Measurements from ENCODE around the gene SPDEF.

Gene SPDEF

DNA sequence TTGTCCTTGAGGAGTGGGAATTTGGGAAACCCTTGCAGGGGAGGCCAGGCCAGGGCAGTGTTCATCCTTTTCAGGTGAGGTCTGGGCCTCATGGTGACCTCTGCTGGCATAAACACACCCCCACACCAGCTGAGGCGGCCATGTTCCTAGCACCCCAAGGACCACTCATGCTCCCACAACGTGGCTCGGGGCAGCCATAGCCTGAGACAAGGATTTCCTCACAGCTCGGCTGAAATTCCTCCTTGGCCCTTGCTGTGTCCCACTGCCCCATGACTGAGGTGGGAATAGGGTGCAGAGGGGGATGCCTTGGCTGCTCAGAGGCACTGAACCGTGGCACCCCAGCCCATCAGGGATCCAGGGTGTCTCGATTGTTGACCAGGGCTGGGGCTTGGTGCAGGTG, 27.3 kb upstream of the SPDEF start:
- no peak for DNase-seq

GRCh38 chr6:34581561-34581920, 25.4 kb upstream of the SPDEF start:
- no peak for DNase-seq

- no peak for DNase-seq
Measured at GRCh38 chr6:34580707-34581560, 24.8 kb upstream of the SPDEF start.

- no peak for DNase-seq
Measured at GRCh38 chr6:34578445-34579262, 22.5 kb upstream of the SPDEF start.

DNA sequence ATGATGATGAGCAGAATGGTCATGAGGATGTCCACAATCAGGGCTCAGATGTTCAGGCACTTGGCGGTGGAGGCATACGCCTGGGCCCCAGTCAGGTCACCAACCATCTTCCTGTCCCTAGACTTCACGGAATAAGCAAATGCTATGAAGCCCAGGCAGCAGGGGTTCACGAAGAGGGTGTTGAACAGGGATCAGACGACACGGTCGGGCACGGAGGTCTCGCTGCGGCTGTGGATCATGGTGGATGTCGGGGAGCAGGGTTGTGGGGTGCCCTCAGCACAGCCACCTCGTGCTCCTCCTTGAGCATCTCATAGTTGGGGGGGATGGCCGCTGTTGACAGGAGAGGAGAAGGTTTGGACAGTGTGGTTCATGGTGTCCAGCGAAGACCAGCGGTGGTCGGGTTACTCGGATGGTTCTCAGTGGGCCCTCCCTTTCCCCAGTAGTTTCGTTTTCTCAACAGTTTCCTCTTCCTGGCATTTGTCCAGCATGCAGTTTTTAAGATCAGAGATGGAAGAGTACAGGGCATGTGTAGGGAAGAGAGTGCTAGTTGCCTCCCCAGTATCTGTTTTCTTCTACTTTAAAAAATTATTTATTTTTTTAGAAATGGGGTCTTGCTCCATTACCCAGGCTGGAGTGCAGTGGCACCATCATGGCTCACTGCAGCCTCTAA, 20.3 kb upstream of the SPDEF start:
- no peak for DNase-seq

DNA sequence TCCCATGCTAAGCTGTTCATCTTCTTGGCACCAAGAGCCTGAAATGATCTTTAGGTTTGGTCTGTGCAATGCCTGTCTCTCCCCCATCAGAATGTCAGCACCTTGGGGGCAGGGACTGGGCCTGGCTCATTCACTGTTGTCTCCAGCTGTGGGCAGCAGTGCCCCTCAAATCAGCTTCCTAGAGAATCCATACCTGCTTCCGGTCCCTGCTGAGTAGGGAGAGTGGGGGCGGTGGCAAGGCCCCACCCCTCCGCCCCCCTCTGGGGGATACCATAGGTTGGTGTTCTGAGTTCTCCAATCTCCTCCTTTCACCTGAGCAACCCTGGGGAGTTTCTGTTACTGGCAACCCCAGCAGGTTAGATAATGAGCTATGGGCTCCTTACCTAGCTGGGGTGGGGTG, 19.2 kb upstream of the SPDEF start:
- no peak for DNase-seq

GRCh38 chr6:34574647-34575293, 18.6 kb upstream of the SPDEF start:
- no peak for DNase-seq

DNA sequence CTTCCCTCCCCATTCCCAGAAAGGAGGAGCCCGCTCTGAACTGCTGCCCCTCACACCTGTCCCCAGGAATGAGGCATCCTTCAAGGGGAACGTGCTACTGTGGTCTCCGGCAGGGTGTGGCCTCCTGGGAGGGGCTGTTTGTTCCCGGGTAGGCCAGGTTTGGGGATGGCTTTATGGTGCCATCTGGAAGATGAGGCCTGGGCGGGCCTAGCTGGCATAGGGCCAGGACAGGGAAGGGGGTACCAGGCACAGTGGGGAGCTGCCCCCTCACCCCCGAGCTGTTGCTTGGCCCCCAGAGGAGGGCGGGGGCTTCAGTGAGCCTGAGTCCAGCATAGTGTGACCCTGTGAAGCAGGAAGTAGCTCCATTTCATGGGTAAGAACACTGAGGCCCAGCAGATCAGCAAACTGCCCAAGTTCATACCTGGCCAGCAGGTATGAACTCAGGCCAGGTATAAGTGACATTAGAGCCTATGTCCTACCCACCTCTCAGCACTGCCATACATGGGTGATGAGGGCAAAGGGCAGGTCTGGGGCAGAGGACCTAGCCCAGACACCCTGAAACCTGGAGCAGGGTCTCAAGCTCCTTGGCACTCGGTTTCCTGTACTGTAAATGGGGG, 17.5 kb upstream of the SPDEF start:
- DNase-seq = no peak

DNA sequence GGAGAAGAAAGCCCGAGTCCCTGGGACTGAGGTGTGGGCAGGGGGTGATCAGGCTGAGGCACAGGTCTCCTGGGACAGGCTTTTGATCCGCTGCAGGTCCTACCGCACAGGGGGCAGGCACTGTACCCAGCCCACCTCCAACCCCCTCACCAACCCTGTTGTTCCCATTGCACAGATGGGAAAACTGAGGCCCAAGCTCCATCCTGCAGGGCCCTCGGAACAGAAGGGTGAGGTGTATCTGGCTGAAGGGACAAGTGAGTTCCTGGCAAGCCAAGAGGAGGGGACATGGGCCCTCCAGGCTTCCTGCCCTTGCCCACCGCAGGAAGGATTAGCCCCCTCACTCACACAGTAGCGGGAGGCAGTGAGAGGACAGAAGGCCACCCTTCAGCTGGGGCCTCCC, 16.5 kb upstream of the SPDEF start:
- DNase-seq = no peak

DNA sequence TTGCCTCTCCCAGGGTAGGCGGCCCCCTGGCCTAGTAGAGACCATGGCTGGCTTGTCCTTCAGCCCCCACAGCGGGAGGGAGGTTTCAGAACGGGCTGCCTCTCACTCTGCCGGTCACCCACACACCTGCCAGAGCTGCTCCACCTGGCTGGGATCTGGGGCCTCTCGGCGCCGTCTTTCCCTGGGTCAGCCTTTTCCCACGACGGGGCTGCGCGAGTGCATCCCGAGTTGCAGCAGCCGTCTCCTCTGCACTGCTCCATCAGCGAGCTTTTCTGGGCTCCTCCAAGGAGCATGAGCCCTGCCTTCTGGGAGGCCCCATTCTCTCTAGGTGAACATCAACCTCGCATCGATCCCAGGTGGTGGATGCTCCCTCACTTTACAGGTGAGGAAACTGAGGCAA, 15.9 kb upstream of the SPDEF start:
- DNase-seq = no peak

DNA sequence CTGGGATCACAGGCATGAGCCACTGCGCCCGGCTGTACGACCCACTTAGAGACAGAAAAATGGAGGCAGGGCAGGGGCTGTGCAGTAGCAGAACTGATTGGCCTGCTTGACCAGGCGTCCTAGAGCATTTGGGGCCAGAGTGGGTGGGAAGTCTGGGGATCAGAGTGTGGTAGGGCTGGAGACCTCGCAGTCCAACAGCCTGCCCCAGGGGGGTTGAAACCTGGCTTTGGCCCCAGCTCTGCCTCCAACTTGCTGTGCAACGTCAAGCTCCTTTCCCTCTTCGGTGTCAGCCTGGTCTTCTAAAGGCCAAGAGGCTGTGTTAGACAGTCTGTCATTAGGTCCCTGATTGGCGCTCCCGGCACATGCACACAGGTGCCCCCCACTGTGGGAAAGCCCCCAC, 15.3 kb upstream of the SPDEF start:
- no peak for DNase-seq

- DNase-seq = no peak
Measured at GRCh38 chr6:34570066-34570833, 14.1 kb upstream of the SPDEF start.

DNA sequence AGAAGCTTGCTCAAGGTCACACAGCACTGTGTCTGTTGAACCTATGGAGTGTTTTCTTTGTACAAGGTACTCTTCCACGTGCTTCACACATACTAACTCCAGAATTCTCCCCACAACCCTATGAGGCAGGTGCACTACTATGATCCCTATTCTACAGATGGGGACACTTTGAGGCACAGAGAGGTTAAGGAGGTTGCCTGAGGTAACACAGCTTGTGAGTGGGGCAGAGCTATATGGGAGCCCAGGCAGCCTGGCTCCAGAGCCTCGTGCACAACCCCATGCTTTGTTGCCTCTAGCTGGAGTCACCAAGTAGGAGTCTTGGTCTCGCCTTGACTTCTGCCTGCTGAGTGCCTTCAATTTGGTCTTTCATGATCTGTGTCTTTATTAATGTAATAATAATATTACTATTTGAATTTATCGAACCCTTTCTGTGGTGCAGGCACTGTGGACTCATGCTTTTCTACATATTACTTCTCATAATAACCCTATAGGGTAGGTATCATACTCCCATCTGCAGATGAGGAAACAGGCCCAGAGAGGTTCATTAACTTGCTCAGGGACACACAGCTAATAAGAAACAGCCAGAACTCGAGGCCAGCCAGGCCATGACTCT, 13.3 kb upstream of the SPDEF start:
- DNase-seq = no peak

GRCh38 chr6:34568341-34569201, 12.4 kb upstream of the SPDEF start:
- no peak for DNase-seq

- DNase-seq = no peak
Measured at GRCh38 chr6:34566830-34567546, 10.9 kb upstream of the SPDEF start.

DNA sequence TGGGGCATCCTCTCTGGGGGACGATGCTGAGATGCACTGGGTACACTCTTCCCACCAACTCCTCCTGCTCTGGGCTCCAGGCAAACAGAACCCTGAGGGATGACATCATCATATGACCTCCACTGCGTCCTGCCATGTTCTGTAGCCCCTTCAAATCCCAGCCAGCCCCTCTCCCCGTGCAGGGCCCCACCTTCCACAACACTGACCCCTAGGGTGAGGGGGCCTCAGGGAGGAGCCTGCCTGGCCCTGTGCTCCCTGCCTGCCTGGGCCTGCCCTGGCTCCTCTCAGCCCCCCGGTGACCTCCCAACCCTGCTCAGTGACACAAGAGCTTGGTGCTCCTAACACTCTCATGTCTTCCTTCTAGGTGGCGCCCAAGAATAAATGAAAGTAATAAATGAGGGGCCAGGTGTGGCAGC, 9.6 kb upstream of the SPDEF start:
- no peak for DNase-seq

- DNase-seq = no peak
Measured at GRCh38 chr6:34564181-34564580, 8.1 kb upstream of the SPDEF start.

- DNase-seq = no peak
Measured at GRCh38 chr6:34563513-34563870, 7.4 kb upstream of the SPDEF start.

GRCh38 chr6:34562861-34563512, 6.9 kb upstream of the SPDEF start:
- DNase-seq = no peak
